IPS-18a (cell line): Measurements from ENCODE around the gene EEF1G.
"Not testable (repeated sequence)": the region's sequence is repeated elsewhere in the genome, so short reads cannot be mapped to it uniquely, and the experiment has no call there.

ENCODE experiments used
- H3K27ac ChIP-seq: one replicate; pipeline ENCODE4 v1.5.1; 2013; ENCODE audit warnings: low read length
- H3K27me3 ChIP-seq: one replicate; pipeline ENCODE4 v1.6.1; 2013; ENCODE audit warnings: mild to moderate bottlenecking, low read length; ENCODE audit not compliant: control insufficient read depth, insufficient read depth
- H3K36me3 ChIP-seq: one replicate; pipeline ENCODE4 v1.6.1; 2013; ENCODE audit warnings: low read depth, low read length; ENCODE audit not compliant: control insufficient read depth
- H3K4me1 ChIP-seq: one replicate; pipeline ENCODE4 v1.6.1; 2013; ENCODE audit warnings: low read depth, low read length; ENCODE audit not compliant: control insufficient read depth
- H3K4me3 ChIP-seq: one replicate; pipeline ENCODE4 v1.5.1; 2013; ENCODE audit warnings: low read length
- H3K9ac ChIP-seq: one replicate; pipeline ENCODE4 v1.6.1; 2013; ENCODE audit warnings: mild to moderate bottlenecking, low read length, moderate library complexity
- H3K9me3 ChIP-seq: one replicate; pipeline ENCODE4 v1.6.1; 2013; ENCODE audit warnings: low read depth, low read length; ENCODE audit not compliant: control insufficient read depth

EEF1G gene, protein sequence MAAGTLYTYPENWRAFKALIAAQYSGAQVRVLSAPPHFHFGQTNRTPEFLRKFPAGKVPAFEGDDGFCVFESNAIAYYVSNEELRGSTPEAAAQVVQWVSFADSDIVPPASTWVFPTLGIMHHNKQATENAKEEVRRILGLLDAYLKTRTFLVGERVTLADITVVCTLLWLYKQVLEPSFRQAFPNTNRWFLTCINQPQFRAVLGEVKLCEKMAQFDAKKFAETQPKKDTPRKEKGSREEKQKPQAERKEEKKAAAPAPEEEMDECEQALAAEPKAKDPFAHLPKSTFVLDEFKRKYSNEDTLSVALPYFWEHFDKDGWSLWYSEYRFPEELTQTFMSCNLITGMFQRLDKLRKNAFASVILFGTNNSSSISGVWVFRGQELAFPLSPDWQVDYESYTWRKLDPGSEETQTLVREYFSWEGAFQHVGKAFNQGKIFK

DNA sequence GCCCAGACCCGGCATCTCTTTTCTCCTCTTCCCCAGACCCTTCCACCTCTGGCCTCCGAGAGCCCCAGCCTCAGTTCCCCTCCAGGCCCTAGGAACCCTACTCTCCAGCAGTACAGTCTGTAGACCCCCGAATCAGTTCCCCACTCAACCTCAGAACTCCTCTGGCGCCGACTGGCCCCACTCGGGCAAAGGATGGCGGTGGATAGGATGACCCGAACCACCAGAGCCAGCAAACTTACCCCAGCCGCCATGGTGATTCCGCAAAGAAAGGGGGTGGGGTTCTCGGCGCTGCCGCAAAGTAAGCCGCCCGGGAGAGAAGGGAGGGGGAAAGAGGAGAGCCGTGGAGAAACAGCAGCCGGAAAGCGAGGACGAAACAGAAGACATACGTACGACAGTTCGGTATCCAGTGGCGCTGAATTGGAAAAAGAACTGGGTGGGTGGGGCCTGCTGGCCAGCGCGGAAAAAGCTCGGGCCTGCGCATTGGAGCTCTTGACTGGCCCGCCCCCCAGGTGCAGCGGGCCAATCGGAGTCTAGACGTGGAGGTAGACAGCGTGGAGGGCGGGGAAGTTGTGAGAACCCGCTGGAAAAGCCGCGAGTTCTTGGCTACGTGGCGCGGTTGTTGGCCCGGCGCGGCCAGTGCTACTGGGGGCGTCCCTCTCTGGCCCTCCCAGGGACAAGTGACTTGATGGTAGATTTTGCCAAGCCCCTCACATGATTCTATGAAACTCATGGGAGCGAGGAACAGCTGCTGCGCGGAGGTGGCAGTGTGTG, at the start of gene EEF1G:
EEF1G (minus strand) TSS at position 300 of the 771 bp plus-strand sequence; CDS start at position 251, 49 bp downstream.
- Histone ChIP-seq H3K4me3 (peak within 1 kb of the TSS; percentile 93), H3K36me3 (peaks cover 60% of the 10 kb centered on the region), H3K9me3 (no peaks in the 10 kb centered on the region), H3K27ac (peak within 1 kb of the TSS; percentile 79), H3K9ac (peak within 1 kb of the TSS; percentile 91), H3K4me1 (peaks cover 7% of the 10 kb centered on the region), H3K27me3 (no peaks in the 10 kb centered on the region)

DNA sequence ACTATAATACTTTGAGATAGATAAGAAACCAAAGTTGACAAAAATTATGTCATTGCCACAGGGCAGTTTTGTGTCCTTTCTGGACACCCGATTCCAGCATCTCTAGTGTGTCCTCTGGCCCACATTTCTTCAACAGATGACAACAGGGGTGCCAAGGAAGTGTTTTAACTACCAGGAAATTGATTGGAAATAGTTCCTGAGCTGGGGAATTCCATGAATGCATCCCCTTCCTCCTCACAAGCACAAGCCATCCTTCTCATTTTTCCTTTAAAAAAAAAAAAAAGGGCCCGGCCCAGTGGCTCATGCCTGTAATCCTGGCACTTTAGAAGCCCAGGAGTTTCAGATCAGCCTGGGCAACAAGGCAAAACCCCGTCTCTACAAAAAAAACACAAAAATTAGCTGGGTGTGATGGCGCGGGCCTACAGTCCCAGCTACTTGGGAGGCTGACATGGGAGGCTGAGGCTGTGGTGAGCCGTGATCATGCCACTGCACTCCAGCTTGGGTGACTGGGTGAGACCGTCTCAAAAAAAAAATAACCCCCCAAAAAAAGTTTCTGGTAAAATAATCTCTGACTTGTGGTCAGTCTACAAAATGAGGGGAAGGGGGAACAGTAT, 48.9 kb upstream of the EEF1G start:
- Histone ChIP-seq H3K4me1 (peaks cover 6% of the 10 kb centered on the region), H3K36me3 (peaks cover 27% of the 10 kb centered on the region), H3K27ac (peak overlapping the region; percentile 43), H3K9ac (peak overlapping the region; percentile 24), H3K27me3 (no peaks in the 10 kb centered on the region), H3K9me3 (no peaks in the 10 kb centered on the region), H3K4me3 (peak overlapping the region; percentile 37)

DNA sequence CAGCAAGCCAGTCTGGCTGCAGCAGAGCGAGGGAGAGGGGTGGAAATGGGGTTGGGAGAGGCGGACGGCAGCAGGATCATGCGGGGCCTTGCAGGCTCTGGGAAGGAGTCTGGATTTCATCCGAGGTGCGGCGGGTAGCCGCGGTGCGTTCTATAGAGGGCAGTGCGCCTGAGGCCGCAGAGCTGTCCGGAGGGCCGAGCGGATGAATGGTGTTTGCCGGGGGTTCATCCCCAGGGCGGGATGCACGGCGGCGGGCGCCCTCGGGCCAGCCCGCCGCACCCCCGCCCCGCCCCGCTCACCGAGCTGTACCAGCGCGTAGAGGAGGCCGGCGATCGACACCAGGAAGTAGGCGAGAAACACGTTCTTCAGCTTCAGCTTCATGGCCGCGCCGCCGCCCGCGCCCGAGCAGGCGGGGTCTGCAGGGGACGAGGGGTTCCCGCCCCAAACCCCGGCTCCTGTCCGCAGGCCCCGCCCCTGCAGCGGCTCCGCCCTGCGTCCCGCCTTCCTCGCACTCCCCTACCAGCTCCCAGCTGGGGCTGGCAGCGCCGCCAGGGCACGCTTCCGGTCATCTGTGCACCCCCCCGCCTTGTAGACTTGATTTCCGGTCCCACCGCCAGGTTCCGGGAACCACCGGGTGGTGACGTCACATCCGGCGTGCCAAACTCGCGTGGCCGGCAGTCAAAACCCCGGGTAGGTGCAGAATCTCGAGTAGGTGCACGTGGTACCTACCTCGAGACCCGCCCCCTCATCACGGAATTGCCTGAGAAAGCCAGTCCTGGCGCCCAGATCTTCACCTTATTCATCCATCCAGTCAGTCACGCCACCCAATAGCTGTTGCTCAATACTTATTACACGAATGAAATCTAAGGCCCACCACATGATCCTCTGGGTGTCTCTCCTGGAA, 48.1 kb upstream of the EEF1G start, which contains the start of gene B3GAT3:
B3GAT3 (minus strand) TSS at position 420 of the 904 bp plus-strand sequence; CDS start at position 381, 39 bp downstream.
- peaks cover 6% of the 10 kb centered on the region for H3K4me1 ChIP-seq
- peak within 1 kb of the TSS; percentile 83 for H3K4me3 ChIP-seq
- peaks cover 21% of the 10 kb centered on the region for H3K36me3 ChIP-seq
- H3K9me3 ChIP-seq: no peaks in the 10 kb centered on the region
- H3K27ac ChIP-seq: peak within 1 kb of the TSS; percentile 43
- no peaks in the 10 kb centered on the region for H3K27me3 ChIP-seq
- H3K9ac ChIP-seq: peak within 1 kb of the TSS; percentile 74

DNA sequence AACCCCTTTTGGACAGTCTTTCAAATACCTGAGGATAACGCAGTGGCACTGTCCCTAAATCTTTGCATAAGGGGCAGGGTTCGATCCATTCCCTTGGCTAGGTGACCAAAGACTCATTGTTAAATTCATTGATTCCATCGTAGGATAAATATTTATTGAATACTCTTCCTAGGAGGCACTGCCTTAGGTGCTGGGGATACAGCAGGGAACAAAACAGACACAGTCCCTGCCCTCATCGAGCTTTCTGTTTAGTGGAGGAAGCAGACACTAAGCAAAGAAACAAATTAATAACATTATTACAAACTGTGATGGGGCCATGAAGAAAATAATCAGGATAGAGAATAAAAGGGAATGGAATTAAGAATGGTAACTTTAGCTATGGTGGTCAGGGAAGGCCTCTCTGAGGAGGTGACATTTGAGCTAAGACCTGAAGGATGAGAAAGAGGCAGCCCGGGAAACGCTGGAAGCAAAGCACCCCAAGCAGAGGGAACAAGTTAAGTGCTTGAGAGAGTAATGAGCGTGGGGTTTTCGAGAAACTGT, 47.4 kb upstream of the EEF1G start:
- peak overlapping the region; percentile 83 for H3K4me3 ChIP-seq
- H3K4me1 ChIP-seq: peaks cover 6% of the 10 kb centered on the region
- peak overlapping the region; percentile 41 for H3K27ac ChIP-seq
- no peaks in the 10 kb centered on the region for H3K9me3 ChIP-seq
- H3K36me3 ChIP-seq: peaks cover 14% of the 10 kb centered on the region
- H3K27me3 ChIP-seq: no peaks in the 10 kb centered on the region
- peak overlapping the region; percentile 74 for H3K9ac ChIP-seq

DNA sequence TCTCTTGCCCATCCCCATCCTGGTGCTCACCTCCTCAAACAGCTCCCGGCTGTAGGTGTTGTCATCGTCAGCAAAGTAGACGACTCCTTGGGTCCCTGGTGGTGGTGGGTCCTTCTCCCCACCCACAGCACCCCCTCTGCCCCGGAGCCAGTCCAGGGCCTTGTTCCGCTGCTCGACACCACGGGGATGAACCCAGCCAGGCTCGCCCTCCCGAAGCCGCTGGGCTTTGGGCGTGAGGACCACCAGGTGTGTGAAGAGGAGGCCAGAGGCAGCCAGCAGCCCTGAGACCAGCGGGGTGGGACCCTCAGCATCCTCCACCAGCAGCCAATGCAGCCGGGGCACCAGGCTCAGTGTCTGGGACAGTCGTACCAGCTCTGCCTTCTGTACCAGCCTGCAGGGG, 43.3 kb upstream of the EEF1G start:
- not testable (repeated sequence) for H3K9ac ChIP-seq, H3K4me3 ChIP-seq, H3K4me1 ChIP-seq, H3K36me3 ChIP-seq, H3K27ac ChIP-seq, H3K9me3 ChIP-seq, H3K27me3 ChIP-seq

DNA sequence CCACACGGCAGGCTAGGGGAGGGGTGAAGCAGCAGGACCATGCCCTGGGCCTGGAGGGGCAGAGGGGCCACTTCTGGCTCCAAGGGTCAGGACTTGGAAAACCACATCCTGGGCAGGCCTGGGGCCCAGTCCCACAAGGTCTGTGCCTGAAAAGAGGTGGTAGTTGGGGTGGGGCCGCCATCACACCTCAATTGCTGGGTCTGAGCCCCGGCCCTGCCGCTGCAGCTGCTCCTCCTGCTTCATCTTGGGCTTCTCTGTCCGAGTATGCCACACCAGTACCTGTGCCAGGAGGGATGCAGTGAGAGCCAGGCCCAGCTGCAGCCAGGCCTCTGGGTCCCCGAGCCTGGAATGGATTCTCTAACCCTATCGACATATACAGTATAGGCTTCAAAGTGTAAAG, 41.8 kb upstream of the EEF1G start:
- Histone ChIP-seq H3K27me3 (peaks cover 11% of the 10 kb centered on the region), H3K4me3 (no peak overlapping the region), H3K36me3 (peaks cover 3% of the 10 kb centered on the region), H3K9me3 (no peaks in the 10 kb centered on the region), H3K27ac (no peak overlapping the region), H3K9ac (no peak overlapping the region), H3K4me1 (peaks cover under 1% of the 10 kb centered on the region)

DNA sequence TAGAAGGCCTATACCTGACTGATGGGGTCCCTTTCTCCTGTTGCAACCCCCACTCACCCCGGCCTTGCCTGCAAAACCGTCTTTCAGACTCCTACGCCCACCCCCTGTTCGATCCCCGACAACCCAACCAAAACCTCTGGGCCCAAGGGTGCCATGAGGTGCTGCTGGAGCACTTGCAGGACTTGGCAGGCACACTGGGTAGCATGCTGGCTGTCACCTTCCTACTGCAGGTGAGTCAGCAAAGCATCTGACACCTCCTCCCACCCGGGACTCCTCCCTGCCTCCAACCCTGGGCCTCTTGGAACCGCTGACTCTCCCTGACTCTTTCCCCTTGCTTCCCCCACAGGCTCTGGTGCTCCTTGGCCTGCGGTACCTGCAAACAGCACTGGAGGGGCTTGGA, 40.6 kb upstream of the EEF1G start:
- Histone ChIP-seq H3K9me3 (no peaks in the 10 kb centered on the region), H3K27me3 (peaks cover 11% of the 10 kb centered on the region), H3K4me1 (no peaks in the 10 kb centered on the region), H3K9ac (no peak overlapping the region), H3K4me3 (no peak overlapping the region), H3K36me3 (peaks cover 3% of the 10 kb centered on the region), H3K27ac (no peak overlapping the region)

DNA sequence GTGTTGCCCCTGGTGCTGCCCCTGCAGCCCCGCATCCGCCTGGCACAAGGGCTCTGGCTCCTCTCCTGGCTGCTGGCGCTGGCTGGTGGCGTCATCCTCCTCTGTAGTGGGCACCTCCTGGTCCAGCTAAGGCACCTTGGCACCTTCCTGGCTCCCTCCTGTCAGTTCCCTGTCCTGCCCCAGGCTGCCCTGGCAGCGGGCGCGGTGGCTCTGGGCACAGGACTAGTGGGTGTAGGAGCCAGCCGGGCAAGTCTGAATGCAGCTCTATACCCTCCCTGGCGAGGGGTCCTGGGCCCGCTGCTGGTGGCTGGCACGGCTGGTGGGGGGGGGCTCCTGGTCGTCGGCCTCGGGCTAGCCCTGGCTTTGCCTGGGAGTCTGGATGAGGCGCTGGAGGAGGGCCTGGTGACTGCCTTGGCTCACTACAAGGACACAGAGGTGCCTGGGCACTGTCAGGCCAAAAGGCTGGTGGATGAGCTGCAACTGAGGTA, 39.6 kb upstream of the EEF1G start:
- Histone ChIP-seq H3K4me1 (no peaks in the 10 kb centered on the region), H3K9me3 (no peaks in the 10 kb centered on the region), H3K27ac (no peak overlapping the region), H3K36me3 (peaks cover 3% of the 10 kb centered on the region), H3K27me3 (peaks cover 11% of the 10 kb centered on the region), H3K9ac (no peak overlapping the region), H3K4me3 (peak overlapping the region; percentile 71)

DNA sequence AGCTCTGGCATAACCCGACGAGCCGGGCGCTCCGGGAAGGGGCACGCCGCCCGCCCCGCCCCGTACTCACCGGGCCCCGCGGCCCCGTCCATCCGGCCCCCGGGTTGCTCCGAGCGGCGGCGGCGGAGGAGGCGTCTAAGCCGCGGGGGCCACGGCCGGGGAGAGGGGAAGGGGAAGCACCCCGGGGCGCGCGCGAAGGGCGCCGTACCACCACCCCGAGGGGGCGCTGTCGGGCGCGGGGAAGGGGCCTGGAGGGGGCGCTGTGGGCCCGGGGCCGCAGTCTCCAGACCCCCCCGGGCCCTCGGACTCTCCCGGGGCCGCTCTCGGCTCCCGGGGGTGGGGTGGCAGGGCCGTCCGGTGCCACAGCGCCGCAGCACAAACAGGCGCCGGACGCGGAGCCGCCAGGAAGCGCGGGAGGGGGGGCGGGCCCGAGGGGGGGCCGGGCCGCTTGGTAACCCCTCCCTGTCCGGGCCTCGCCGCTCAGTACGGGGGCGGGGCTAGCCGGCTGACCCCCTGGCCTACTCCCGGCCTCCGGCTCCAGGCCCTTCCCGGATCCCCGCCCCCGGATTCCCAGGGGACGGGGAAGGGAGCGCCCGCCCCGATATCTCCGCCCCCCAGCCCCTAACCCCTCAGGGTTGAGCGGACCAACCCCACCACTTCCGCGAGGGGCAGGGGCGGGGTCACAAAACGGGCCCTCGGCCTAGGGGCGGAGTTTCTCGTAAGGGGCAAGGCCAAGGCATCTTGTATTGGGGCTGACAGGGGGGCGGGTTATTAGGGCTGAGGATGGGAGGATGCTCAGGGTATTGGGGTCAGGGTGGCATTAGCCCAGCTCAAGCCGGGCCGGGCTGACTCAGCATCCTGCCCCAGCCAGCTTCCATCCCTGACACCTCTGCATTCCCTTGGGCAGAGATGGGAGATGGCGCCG, 38.9 kb upstream of the EEF1G start, which contains the start of the genes EML3 and ROM1:
EML3 (minus strand) TSS at position 410 of the 925 bp plus-strand sequence; CDS start at position 92, 318 bp downstream.
ROM1 (plus strand) TSS at position 892 of the 925 bp plus-strand sequence; CDS start at position 917, 25 bp downstream.
- Histone ChIP-seq H3K27ac (no peak within 1 kb of the TSS), H3K9ac (peak within 1 kb of the TSS; percentile 33), H3K36me3 (peaks cover 3% of the 10 kb centered on the region), H3K4me1 (no peaks in the 10 kb centered on the region), H3K27me3 (peaks cover 11% of the 10 kb centered on the region), H3K4me3 (peak within 1 kb of the TSS; percentile 71), H3K9me3 (no peaks in the 10 kb centered on the region)
